Fibroblast of lung (primary cell): ENCODE measurements around the gene CCDC127.

ENCODE experiments used
- CTCF ChIP-seq, 2 donors: IDR thresholded peaks in 1 of 2; conservative IDR thresholded peaks in 1 of 2; 1 replicate in 1 of 2; 2 replicates in 1 of 2; pipeline ENCODE4 v1.5.1; 2011 to 2012; ENCODE audit warnings: low read length in 2 of 2, control low read depth in 1 of 2, inconsistent platforms in 1 of 2, low read depth in 1 of 2, mild to moderate bottlenecking in 1 of 2
- EZH2 ChIP-seq: IDR thresholded peaks from 2 replicates; pipeline ENCODE4 v1.5.1; 2012; ENCODE audit warnings: low read length, control low read depth, mild to moderate bottlenecking; ENCODE audit errors: missing control alignments

GRCh38 chr5:199950-200645 is 17.9 kb downstream of the CCDC127 start:
- TF ChIP-seq CTCF (conservative IDR thresholded peaks at IDR 0.05 in 1 of 2, IDR thresholded peaks at IDR 0.05 in 1 of 2; ENCODE audit: low read depth in 1 of 2, low read length in 2 of 2), result no peak
- TF ChIP-seq EZH2, result no peak
